Thyroid gland (tissue), 4 donors: ENCODE measurements around the gene CEP170.

ENCODE experiments used
- POLR2A ChIP-seq, 2 donors: fragments of 450-650 bp; IDR thresholded peaks; one replicate each; pipeline ENCODE4 v1.6.1; 2017; ENCODE audit warnings: antibody characterized with exemption in 2 of 2, mild to moderate bottlenecking in 2 of 2, moderate library complexity in 1 of 2
- TF ChIP-seq, protein P1 (sequence below), 6 experiments: fragments of 200-600 bp in 3 of 6; fragments of 450-650 bp in 3 of 6; sonication (generic) in 3 of 6; IDR thresholded peaks; one replicate each; pipeline ENCODE4 v1.5.1; 2016 to 2019; ENCODE audit warnings: antibody characterized with exemption in 6 of 6, mild to moderate bottlenecking in 2 of 6, inconsistent platforms in 1 of 6, moderate library complexity in 1 of 6

DNA sequence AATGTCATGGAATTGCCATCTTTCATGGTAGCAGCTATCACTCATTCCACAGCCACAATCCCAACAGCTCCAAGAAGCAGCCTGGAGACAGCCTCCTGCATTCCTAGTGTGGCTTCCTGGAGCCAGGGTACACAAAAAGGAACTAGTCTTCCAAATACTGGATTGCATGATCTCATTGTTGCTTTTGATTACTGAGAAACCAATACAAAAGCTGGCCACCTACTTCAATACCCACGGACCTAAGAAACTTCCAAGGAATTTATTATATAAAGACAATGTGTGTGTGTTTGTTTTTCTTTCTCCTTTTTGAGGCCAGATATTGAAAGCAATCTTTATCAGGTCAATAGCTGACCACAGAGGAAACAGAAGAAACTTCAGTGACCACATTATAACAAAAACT is 25.6 kb downstream of the CEP170 start:
- TF ChIP-seq, protein P1, sequence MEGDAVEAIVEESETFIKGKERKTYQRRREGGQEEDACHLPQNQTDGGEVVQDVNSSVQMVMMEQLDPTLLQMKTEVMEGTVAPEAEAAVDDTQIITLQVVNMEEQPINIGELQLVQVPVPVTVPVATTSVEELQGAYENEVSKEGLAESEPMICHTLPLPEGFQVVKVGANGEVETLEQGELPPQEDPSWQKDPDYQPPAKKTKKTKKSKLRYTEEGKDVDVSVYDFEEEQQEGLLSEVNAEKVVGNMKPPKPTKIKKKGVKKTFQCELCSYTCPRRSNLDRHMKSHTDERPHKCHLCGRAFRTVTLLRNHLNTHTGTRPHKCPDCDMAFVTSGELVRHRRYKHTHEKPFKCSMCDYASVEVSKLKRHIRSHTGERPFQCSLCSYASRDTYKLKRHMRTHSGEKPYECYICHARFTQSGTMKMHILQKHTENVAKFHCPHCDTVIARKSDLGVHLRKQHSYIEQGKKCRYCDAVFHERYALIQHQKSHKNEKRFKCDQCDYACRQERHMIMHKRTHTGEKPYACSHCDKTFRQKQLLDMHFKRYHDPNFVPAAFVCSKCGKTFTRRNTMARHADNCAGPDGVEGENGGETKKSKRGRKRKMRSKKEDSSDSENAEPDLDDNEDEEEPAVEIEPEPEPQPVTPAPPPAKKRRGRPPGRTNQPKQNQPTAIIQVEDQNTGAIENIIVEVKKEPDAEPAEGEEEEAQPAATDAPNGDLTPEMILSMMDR (IDR thresholded peaks at IDR 0.05): no peak
- TF ChIP-seq POLR2A (IDR thresholded peaks at IDR 0.05): no peak
